OCI-LY1 (cell line): ENCODE data around the gene COQ9.

ENCODE experiments used
- H2AFZ ChIP-seq: fragments of 200-600 bp; sonication (generic), shearing (Covaris generic); 2 replicates; pipeline ENCODE4 v1.6.0; 2014; ENCODE audit warnings: antibody characterized with exemption, mild to moderate bottlenecking, low read length
- H3F3A ChIP-seq: fragments of 200-600 bp; sonication (generic), shearing (Covaris generic); 2 replicates; pipeline ENCODE4 v1.6.0; 2014; ENCODE audit warnings: mild to moderate bottlenecking, antibody characterized with exemption, low read length, moderate library complexity; ENCODE audit not compliant: insufficient read depth
- H3K27ac ChIP-seq: fragments of 200-600 bp; sonication (generic); 2 replicates; pipeline ENCODE4 v1.5.1; 2014; ENCODE audit warnings: low read length, mixed run types, mild to moderate bottlenecking, low read depth; ENCODE audit not compliant: poor library complexity, severe bottlenecking
- H3K27me3 ChIP-seq: fragments of 200-600 bp; sonication (generic); 2 replicates; pipeline ENCODE4 v1.6.0; 2014; ENCODE audit warnings: antibody characterized with exemption, mild to moderate bottlenecking, low read length, moderate library complexity; ENCODE audit not compliant: insufficient read depth
- H3K36me3 ChIP-seq: fragments of 200-600 bp; sonication (generic); 2 replicates; pipeline ENCODE4 v1.6.1; 2014; ENCODE audit warnings: mild to moderate bottlenecking, antibody characterized with exemption, low read length, moderate library complexity, mixed read lengths; ENCODE audit not compliant: insufficient read depth
- H3K4me1 ChIP-seq: fragments of 200-600 bp; sonication (generic); 2 replicates; pipeline ENCODE4 v1.5.1; 2014; ENCODE audit warnings: mild to moderate bottlenecking, low read length, moderate library complexity; ENCODE audit not compliant: insufficient read depth, severe bottlenecking
- H3K4me2 ChIP-seq: fragments of 200-600 bp; sonication (generic), shearing (Covaris generic); 2 replicates; pipeline ENCODE4 v1.6.1; 2014; ENCODE audit warnings: low read length
- H3K4me3 ChIP-seq: fragments of 200-600 bp; sonication (generic); 2 replicates; pipeline ENCODE4 v1.5.1; 2014; ENCODE audit warnings: low read length, low read depth, mild to moderate bottlenecking, mixed read lengths; ENCODE audit not compliant: poor library complexity, severe bottlenecking
- H3K79me2 ChIP-seq: fragments of 200-600 bp; shearing (Covaris generic); 2 replicates; pipeline ENCODE4 v1.6.1; 2016; ENCODE audit warnings: mixed run types, low read length, mixed read lengths; ENCODE audit not compliant: insufficient read depth
- H3K9ac ChIP-seq: fragments of 200-600 bp; sonication (generic), shearing (Covaris generic); 2 replicates; pipeline ENCODE4 v1.6.1; 2014; ENCODE audit warnings: mild to moderate bottlenecking, low read length, mixed read lengths
- H3K9me2 ChIP-seq: fragments of 200-600 bp; sonication (generic), shearing (Covaris generic); 2 replicates; pipeline ENCODE4 v1.6.1; 2014; ENCODE audit warnings: low read depth, mild to moderate bottlenecking, low read length, mixed read lengths
- H3K9me3 ChIP-seq: fragments of 200-600 bp; shearing (Covaris generic); 2 replicates; pipeline ENCODE4 v1.6.1; 2014; ENCODE audit warnings: low read length, mixed read lengths
- H4K20me1 ChIP-seq: fragments of 200-600 bp; sonication (generic), shearing (Covaris generic); 2 replicates; pipeline ENCODE4 v1.6.0; 2016; ENCODE audit warnings: mild to moderate bottlenecking, low read length; ENCODE audit not compliant: insufficient read depth
- EZH2 ChIP-seq: fragments of 200-600 bp; sonication (generic), shearing (Covaris generic); IDR thresholded peaks from 2 replicates; pipeline ENCODE4 v1.8.0; 2017; ENCODE audit warnings: borderline replicate concordance, mixed run types, mild to moderate bottlenecking, antibody characterized with exemption, low read length, moderate library complexity, mixed read lengths
- TF ChIP-seq, protein P1 (sequence below): fragments of 200-600 bp; sonication (generic), shearing (Covaris generic); IDR thresholded peaks from 2 replicates; pipeline ENCODE4 v1.5.1; 2017; ENCODE audit warnings: mild to moderate bottlenecking, antibody characterized with exemption, low read length, moderate library complexity, mixed read lengths

The COQ9 gene

DNA sequence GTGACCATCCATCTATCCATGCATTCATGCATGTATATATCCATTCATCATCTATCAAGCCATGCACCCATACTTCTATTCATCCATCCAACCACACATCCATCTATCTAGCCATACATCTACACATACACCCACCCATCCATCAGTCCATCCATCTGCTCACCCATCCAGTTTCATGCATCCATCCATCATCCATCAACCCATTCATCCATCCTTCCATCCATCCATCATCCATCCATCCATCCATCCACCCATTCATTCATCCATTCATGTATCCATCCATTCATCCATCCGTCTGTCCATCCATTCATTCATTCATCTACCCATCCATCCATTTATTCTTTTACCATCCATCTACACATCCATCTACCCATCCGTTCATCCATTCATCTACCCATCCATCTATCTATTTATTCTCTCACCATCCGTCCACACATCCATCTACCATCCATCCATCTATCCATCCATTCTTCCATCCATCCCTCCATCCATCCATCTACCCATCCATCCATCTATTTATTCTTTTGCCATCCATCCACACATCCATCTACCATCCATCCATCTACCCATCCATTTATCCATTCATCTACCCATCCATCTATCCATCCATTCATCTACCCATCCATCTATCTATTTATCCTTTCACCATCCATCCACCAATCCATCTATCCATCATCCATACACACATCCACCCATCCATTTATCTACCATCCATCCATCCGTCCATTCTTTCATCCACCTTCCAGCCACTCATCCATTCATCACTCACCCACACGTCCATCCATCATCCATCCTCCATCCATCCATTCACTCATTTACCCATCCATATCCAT is 39.5 kb upstream of the COQ9 start:
- H4K20me1 ChIP-seq = no peaks in the 10 kb centered on the region
- H3K4me3 ChIP-seq = no peak overlapping the region
- no peaks in the 10 kb centered on the region for H3K9me2 ChIP-seq
- no peak overlapping the region for H2AFZ ChIP-seq
- no peak overlapping the region for H3K27ac ChIP-seq
- TF ChIP-seq, protein P1, sequence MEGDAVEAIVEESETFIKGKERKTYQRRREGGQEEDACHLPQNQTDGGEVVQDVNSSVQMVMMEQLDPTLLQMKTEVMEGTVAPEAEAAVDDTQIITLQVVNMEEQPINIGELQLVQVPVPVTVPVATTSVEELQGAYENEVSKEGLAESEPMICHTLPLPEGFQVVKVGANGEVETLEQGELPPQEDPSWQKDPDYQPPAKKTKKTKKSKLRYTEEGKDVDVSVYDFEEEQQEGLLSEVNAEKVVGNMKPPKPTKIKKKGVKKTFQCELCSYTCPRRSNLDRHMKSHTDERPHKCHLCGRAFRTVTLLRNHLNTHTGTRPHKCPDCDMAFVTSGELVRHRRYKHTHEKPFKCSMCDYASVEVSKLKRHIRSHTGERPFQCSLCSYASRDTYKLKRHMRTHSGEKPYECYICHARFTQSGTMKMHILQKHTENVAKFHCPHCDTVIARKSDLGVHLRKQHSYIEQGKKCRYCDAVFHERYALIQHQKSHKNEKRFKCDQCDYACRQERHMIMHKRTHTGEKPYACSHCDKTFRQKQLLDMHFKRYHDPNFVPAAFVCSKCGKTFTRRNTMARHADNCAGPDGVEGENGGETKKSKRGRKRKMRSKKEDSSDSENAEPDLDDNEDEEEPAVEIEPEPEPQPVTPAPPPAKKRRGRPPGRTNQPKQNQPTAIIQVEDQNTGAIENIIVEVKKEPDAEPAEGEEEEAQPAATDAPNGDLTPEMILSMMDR = no peak
- TF ChIP-seq EZH2 = no peak
- no peak overlapping the region for H3K9ac ChIP-seq
- no peak overlapping the region for H3K4me2 ChIP-seq
- no peaks in the 10 kb centered on the region for H3F3A ChIP-seq
- H3K79me2 ChIP-seq = no peaks in the 10 kb centered on the region
- H3K27me3 ChIP-seq = peaks cover 10% of the 10 kb centered on the region; the same call in 1 of the 2 replicates
- H3K36me3 ChIP-seq = no peaks in the 10 kb centered on the region
- no peaks in the 10 kb centered on the region for H3K9me3 ChIP-seq
- no peaks in the 10 kb centered on the region for H3K4me1 ChIP-seq

DNA sequence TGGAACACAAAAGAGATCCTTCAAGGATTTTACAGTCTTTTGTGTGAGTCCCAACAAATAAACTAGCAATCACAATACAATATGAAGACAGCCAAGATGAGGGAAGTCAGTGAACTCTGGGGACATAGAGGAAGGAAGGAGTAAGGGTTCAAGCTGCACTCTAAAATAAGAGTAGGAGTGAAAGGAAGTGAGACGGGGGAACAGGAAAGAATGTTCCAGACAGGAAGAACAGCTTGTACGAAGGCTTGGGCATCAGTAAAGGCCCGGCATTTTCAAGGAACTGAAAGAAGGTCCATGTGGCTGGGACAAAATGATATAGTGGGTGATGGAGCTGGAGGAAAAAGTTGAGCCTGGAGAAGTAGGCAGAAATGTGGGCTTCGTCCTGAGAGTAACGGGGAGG is 38.2 kb upstream of the COQ9 start:
- peaks cover 10% of the 10 kb centered on the region; the same call in 1 of the 2 replicates for H3K27me3 ChIP-seq
- H3K27ac ChIP-seq = no peak overlapping the region

DNA sequence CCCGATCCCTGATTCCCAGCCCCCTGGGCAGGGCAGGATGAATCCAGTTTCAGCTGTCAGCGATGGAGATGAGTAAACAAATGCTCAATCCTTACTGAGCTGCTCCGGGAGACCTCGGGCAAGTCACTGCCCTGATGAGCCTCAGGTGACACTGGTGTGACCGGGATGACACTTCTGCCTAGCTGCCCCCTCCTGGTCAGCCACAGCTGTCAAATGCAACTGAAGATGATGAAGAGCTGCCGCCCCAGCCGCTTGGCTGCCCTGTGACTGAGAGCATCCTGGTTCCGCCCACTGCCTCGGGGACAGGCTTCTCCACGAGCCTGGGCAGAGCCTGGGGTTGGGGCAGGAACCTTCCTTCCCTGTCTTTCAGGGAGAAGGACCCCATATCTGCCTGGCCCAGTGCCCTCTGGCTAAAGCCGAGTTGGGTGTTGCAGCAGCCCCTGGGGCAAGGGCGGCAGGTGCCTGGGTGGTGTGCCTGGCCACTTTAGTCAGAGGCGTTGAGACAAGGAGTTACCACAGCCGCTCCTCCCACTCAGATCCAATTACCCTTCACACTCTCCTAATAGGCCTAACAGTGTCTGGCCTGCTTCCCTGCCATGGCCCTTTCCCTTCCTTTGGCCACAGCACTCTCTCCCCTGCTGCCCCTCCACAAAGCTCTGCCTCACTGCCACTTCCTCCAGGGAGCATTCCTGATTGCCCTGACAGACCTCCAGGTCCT is 37.2 kb upstream of the COQ9 start:
- H3K4me3 ChIP-seq = no peak overlapping the region
- H3K9me2 ChIP-seq = no peaks in the 10 kb centered on the region
- H3K4me1 ChIP-seq = no peaks in the 10 kb centered on the region
- H3K27me3 ChIP-seq = peaks cover 10% of the 10 kb centered on the region; the same call in 1 of the 2 replicates
- no peak overlapping the region for H3K27ac ChIP-seq
- no peak overlapping the region for H3K4me2 ChIP-seq
- no peaks in the 10 kb centered on the region for H4K20me1 ChIP-seq
- no peak for TF ChIP-seq EZH2
- TF ChIP-seq, protein P1 = no peak
- no peaks in the 10 kb centered on the region for H3F3A ChIP-seq
- H3K36me3 ChIP-seq = no peaks in the 10 kb centered on the region
- no peak overlapping the region for H3K9ac ChIP-seq
- no peaks in the 10 kb centered on the region for H3K9me3 ChIP-seq
- H3K79me2 ChIP-seq = no peaks in the 10 kb centered on the region
- no peak overlapping the region for H2AFZ ChIP-seq

More for the DNA sequence above, 38.2 kb upstream of the COQ9 start:
- H3F3A ChIP-seq = no peaks in the 10 kb centered on the region
- no peak overlapping the region for H3K9ac ChIP-seq
- no peak overlapping the region for H3K4me3 ChIP-seq
- no peak for TF ChIP-seq EZH2
- TF ChIP-seq, protein P1 = no peak
- no peaks in the 10 kb centered on the region for H3K9me3 ChIP-seq
- H4K20me1 ChIP-seq = no peaks in the 10 kb centered on the region
- H3K4me1 ChIP-seq = no peaks in the 10 kb centered on the region
- H3K9me2 ChIP-seq = no peaks in the 10 kb centered on the region
- no peaks in the 10 kb centered on the region for H3K79me2 ChIP-seq
- no peak overlapping the region for H2AFZ ChIP-seq
- no peaks in the 10 kb centered on the region for H3K36me3 ChIP-seq
- H3K4me2 ChIP-seq = no peak overlapping the region
